RWPE2 (cell line): ENCODE results near the gene SLC37A3.
"Not testable (repeated sequence)": the region's sequence is repeated elsewhere in the genome, so short reads cannot be mapped to it uniquely, and the experiment has no call there.

Source experiments
- ATAC-seq: fragments of 200-7000 bp; cut with Tn5 transposase; 3 replicates; pipeline ENCODE4 v1.9.1; 2021; ENCODE audit warnings: low read depth
- DNase-seq: peaks from one replicate; pipeline ENCODE4 v3.0.0-alpha.2; 2020; ENCODE audit warnings: low spot score
- H3K27ac ChIP-seq: fragments of 450-650 bp; 2 replicates; pipeline ENCODE4 v1.5.1; 2017; ENCODE audit warnings: mild to moderate bottlenecking; ENCODE audit not compliant: poor library complexity, severe bottlenecking
- H3K27me3 ChIP-seq: fragments of 250-450 bp; sonication (Bioruptor Pico); 2 replicates; pipeline ENCODE4 v1.5.1; 2021; ENCODE audit warnings: mild to moderate bottlenecking, moderate library complexity; ENCODE audit not compliant: insufficient read depth, poor library complexity, severe bottlenecking
- H3K36me3 ChIP-seq: fragments of 250-450 bp; sonication (Bioruptor Pico); 2 replicates; pipeline ENCODE4 v1.5.1; 2020; ENCODE audit warnings: low read depth, mild to moderate bottlenecking, moderate library complexity
- H3K4me1 ChIP-seq: fragments of 250-450 bp; sonication (Bioruptor Pico); 2 replicates; pipeline ENCODE4 v1.5.1; 2021; ENCODE audit warnings: mild to moderate bottlenecking, moderate library complexity; ENCODE audit not compliant: insufficient read depth, poor library complexity, severe bottlenecking
- H3K4me3 ChIP-seq: fragments of 250-450 bp; sonication (Bioruptor Pico); 2 replicates; pipeline ENCODE4 v1.5.1; 2021; ENCODE audit warnings: mild to moderate bottlenecking, moderate library complexity; ENCODE audit not compliant: severe bottlenecking
- H3K9me3 ChIP-seq: fragments of 250-450 bp; sonication (Bioruptor Pico); 2 replicates; pipeline ENCODE4 v1.5.1; 2021; ENCODE audit warnings: mild to moderate bottlenecking, moderate library complexity; ENCODE audit not compliant: severe bottlenecking
- CTCF ChIP-seq: fragments of 450-650 bp; IDR thresholded peaks from one replicate; pipeline ENCODE4 v1.5.1; 2017; ENCODE audit warnings: mild to moderate bottlenecking, moderate library complexity; ENCODE audit not compliant: poor library complexity, severe bottlenecking

Gene SLC37A3

DNA sequence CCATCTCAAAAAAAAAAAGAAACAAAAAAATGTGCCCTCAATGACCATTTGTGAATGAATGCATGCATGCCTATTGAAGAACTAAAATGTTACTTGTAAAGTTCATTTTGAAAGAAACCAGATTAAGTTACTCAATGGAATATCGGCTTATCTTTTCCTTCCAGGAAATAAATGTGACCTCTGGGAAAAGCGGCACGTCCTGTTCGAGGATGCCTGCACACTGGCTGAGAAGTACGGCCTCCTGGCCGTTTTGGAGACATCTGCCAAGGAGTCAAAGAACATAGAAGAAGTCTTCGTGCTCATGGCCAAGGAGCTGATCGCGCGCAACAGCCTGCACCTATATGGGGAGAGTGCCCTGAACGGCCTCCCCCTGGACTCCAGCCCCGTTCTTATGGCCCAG, 27.4 kb upstream of the SLC37A3 start:
- H3K9me3 ChIP-seq, result no peaks in the 10 kb centered on the region
- no peak overlapping the region for H3K4me3 ChIP-seq
- H3K27ac ChIP-seq, result no peak overlapping the region
- ATAC-seq (no peak), DNase-seq (no peak)
- no peaks in the 10 kb centered on the region for H3K36me3 ChIP-seq
- no peaks in the 10 kb centered on the region for H3K27me3 ChIP-seq
- no peak for TF ChIP-seq CTCF
- no peaks in the 10 kb centered on the region for H3K4me1 ChIP-seq

- H3K9me3 ChIP-seq, result no peaks in the 10 kb centered on the region
- no peaks in the 10 kb centered on the region for H3K27me3 ChIP-seq
- no peak for ATAC-seq
- no peak overlapping the region for H3K4me3 ChIP-seq
- no peaks in the 10 kb centered on the region for H3K36me3 ChIP-seq
- no peak for DNase-seq
- TF ChIP-seq CTCF, result no peak
- no peaks in the 10 kb centered on the region for H3K4me1 ChIP-seq
- H3K27ac ChIP-seq, result no peak overlapping the region
Measured at GRCh38 chr7:140423501-140423900, 25.2 kb upstream of the SLC37A3 start.

- no peaks in the 10 kb centered on the region for H3K27me3 ChIP-seq
- H3K4me3 ChIP-seq, result no peak overlapping the region
- no peaks in the 10 kb centered on the region for H3K4me1 ChIP-seq
- no peak overlapping the region for H3K27ac ChIP-seq
- no peak for TF ChIP-seq CTCF
- no peak for DNase-seq
- H3K9me3 ChIP-seq, result no peaks in the 10 kb centered on the region
- no peak for ATAC-seq
- H3K36me3 ChIP-seq, result no peaks in the 10 kb centered on the region
Measured at GRCh38 chr7:140421521-140421920, 23.2 kb upstream of the SLC37A3 start.

- H3K27ac ChIP-seq, result no peak overlapping the region
- ATAC-seq (no peak), DNase-seq (no peak)
- no peaks in the 10 kb centered on the region for H3K36me3 ChIP-seq
- H3K9me3 ChIP-seq, result no peaks in the 10 kb centered on the region
- H3K27me3 ChIP-seq, result no peaks in the 10 kb centered on the region
- no peak for TF ChIP-seq CTCF
- H3K4me1 ChIP-seq, result no peaks in the 10 kb centered on the region
- no peak overlapping the region for H3K4me3 ChIP-seq
Measured at GRCh38 chr7:140418653-140419052, 20.3 kb upstream of the SLC37A3 start.

DNA sequence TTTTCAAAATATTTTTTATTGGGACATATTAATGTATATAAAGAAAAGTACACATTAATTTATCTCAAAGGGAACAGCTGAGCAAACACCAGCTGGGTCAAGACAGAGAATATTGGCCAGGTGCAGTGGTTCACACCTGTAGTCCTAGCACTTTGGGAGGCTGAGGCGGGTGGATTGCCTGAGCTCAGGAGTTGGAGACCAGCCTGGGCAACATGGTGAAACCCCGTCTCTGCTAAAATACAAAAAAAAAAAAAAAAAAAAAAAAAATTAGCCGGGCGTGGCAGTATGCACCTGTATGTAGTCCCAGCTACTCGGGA, 19.8 kb upstream of the SLC37A3 start:
- not testable (repeated sequence) for H3K4me1 ChIP-seq, H3K9me3 ChIP-seq, DNase-seq, H3K36me3 ChIP-seq, H3K27ac ChIP-seq, ATAC-seq, H3K27me3 ChIP-seq, H3K4me3 ChIP-seq
